Activated CD8-positive, alpha-beta T cell treated with anti-CD3 and anti-CD28 coated beads for 36 hours (primary cell): ENCODE results near the gene PSEN1. TPM values are rescaled to one million over a fixed set of nuclear protein-coding genes. Genes with fewer than 3 reads are reported as not detected.

Experiments used
- ATAC-seq: fragments of 200-7000 bp; cut with Tn5 transposase; one replicate; pipeline ENCODE4 v1.10.0; 2021; ENCODE audit warnings: mild to moderate bottlenecking, moderate library complexity
- CTCF ChIA-PET: fragments of 350-600 bp; sonication (Branson Sonifier 250); formaldehyde crosslinking; loops from one replicate; lab custom pipeline; 2021; ENCODE audit warnings: antibody characterized with exemption; lab: Charles Lee
- POLR2A ChIA-PET: fragments of 350-600 bp; sonication (Branson Sonifier 250); formaldehyde crosslinking; loops from one replicate; lab custom pipeline; 2021; ENCODE audit warnings: antibody characterized with exemption; lab: Charles Lee
- DNase-seq: peaks from one replicate; pipeline ENCODE4 v3.0.0-alpha.2; 2020
- H3K27ac Mint-ChIP-seq: one replicate; pipeline ENCODE4 v1.8.0; 2021; ENCODE audit warnings: mild to moderate bottlenecking, mixed read lengths
- H3K27me3 Mint-ChIP-seq: one replicate; pipeline ENCODE4 v1.8.0; 2021; ENCODE audit warnings: mixed read lengths
- H3K36me3 Mint-ChIP-seq: one replicate; pipeline ENCODE4 v1.8.0; 2021; ENCODE audit warnings: low read depth, mixed read lengths
- H3K4me1 Mint-ChIP-seq: one replicate; pipeline ENCODE4 v1.8.0; 2021; ENCODE audit warnings: low read depth, mixed read lengths
- H3K4me3 Mint-ChIP-seq: one replicate; pipeline ENCODE4 v1.8.0; 2021; ENCODE audit warnings: mild to moderate bottlenecking, moderate library complexity, mixed read lengths
- H3K9me3 Mint-ChIP-seq: one replicate; pipeline ENCODE4 v1.8.0; 2021; ENCODE audit warnings: mixed read lengths
- CTCF ChIP-seq: fragments of 200-600 bp; IDR thresholded peaks from one replicate; pipeline ENCODE4 v1.8.0; 2022; ENCODE audit warnings: antibody characterized with exemption, mild to moderate bottlenecking
- intact Hi-C: fragments of 100-400 bp; cut with micrococcal nuclease; formaldehyde crosslinking; loops from one replicate; pipeline ENCODE4 v1.10.0; 2022
- total RNA-seq, 2 experiments: library from RNA; stranded (reverse); gene quantifications; one replicate each; pipeline ENCODE4 v1.2.3, GENCODE V29; 2021

PSEN1 gene
- 10 to 100 TPM; 23.1 to 23.2 TPM for total RNA-seq

GRCh38 chr14:73136387-73137225 is at the start of gene PSEN1:
Gene PSEN1, plus strand, starts transcription at chr14:73136507. Its CDS starts 11,513 bp downstream, at chr14:73148020.
- ChIA-PET CTCF (interaction anchor here (0.7 to 1.5 kb wide), 5 partner anchors 11 to 335 kb away, joined by 3 to 4 read pairs (median 4); partner anchors contain the start of gene RBM25), POLR2A (interaction anchor here (0.6 to 2.6 kb wide), 5 partner anchors 10 to 340 kb away, joined by 3 to 19 read pairs (median 11); partner anchors contain the start of gene RBM25)
- peaks cover 23% of the 10 kb centered on the region for H3K4me1 Mint-ChIP-seq
- H3K4me3 Mint-ChIP-seq, result peak within 1 kb of the TSS; percentile 85
- H3K9me3 Mint-ChIP-seq, result peaks cover 16% of the 10 kb centered on the region
- H3K27me3 Mint-ChIP-seq, result no peaks in the 10 kb centered on the region
- peak; percentile 99 for ATAC-seq
- peak within 1 kb of the TSS; percentile 94 for H3K27ac Mint-ChIP-seq
- peaks cover 26% of the 10 kb centered on the region for H3K36me3 Mint-ChIP-seq
- no peak for TF ChIP-seq CTCF
- intact Hi-C loops, result no loop called here
- DNase-seq, result peak; percentile 99

GRCh38 chr14:73091044-73091443 is 45.3 kb upstream of the PSEN1 start:
- TF ChIP-seq CTCF, result no peak
- POLR2A ChIA-PET, result interaction anchor here (1.2 kb wide), 1 partner anchor 12 kb away, joined by 4 read pairs; no protein-coding TSS in a partner anchor
- Mint-ChIP-seq H3K4me3 (no peak overlapping the region), H3K9me3 (no peaks in the 10 kb centered on the region), H3K4me1 (peaks cover 5% of the 10 kb centered on the region), H3K27ac (no peak overlapping the region), H3K36me3 (peaks cover 47% of the 10 kb centered on the region), H3K27me3 (no peaks in the 10 kb centered on the region)
- CTCF ChIA-PET, result no interaction called here
- intact Hi-C loops, result no loop called here
- DNase-seq (no peak), ATAC-seq (no peak)

- peaks cover 41% of the 10 kb centered on the region for H3K36me3 Mint-ChIP-seq
- POLR2A ChIA-PET, result interaction anchor here (0.7 kb wide), 1 partner anchor 40 kb away, joined by 3 read pairs; the partner anchor contains the start of gene RBM25
- DNase-seq (no peak), ATAC-seq (no peak)
- intact Hi-C loops, result no loop called here
- H3K4me1 Mint-ChIP-seq, result no peaks in the 10 kb centered on the region
- H3K4me3 Mint-ChIP-seq, result no peak overlapping the region
- no peaks in the 10 kb centered on the region for H3K9me3 Mint-ChIP-seq
- no peak overlapping the region for H3K27ac Mint-ChIP-seq
- CTCF ChIA-PET, result no interaction called here
- no peak for TF ChIP-seq CTCF
- no peaks in the 10 kb centered on the region for H3K27me3 Mint-ChIP-seq
These were observed 38.9 kb upstream of the PSEN1 start for GRCh38 chr14:73097421-73097820.

- no peak for TF ChIP-seq CTCF
- Mint-ChIP-seq H3K4me1 (no peaks in the 10 kb centered on the region), H3K27ac (no peak overlapping the region), H3K36me3 (peaks cover 47% of the 10 kb centered on the region), H3K9me3 (no peaks in the 10 kb centered on the region), H3K4me3 (no peak overlapping the region), H3K27me3 (no peaks in the 10 kb centered on the region)
- intact Hi-C loops, result no loop called here
- ChIA-PET POLR2A (interaction anchor here (1.5 kb wide), 1 partner anchor 10 kb away, joined by 5 read pairs; no protein-coding TSS in a partner anchor), CTCF (interaction anchor here (1.3 kb wide), 1 partner anchor 42 kb away, joined by 5 read pairs; the partner anchor contains the start of gene RBM25)
- no peak for ATAC-seq
- no peak for DNase-seq
These were observed 36.0 kb upstream of the PSEN1 start for GRCh38 chr14:73100334-73100733.
